ENCODE measurements around the gene NTM.

The NTM gene

GRCh38 chr11:131428853-131429252, 58.4 kb downstream of the NTM start:
- WGBS, 2 donors (ENCODE audit: extremely low coverage in 2 of 2, insufficient read length in 2 of 2, insufficient replicate concordance in 1 of 2): no CpG with 5 or more reads among the region's 5 CpGs
- no peak overlapping the region for H2AK5ac ChIP-seq (ENCODE audit: low read depth, low read length)
- H3K9me3 ChIP-seq (replicated peaks in 1 of 2; ENCODE audit: control insufficient read depth in 2 of 2, insufficient read depth in 1 of 2, low read depth in 1 of 2, low read length in 2 of 2): no peaks in the 10 kb centered on the region

GRCh38 chr11:131430473-131431208, 60.2 kb downstream of the NTM start:
- DNase-seq (ENCODE audit: low spot score): no peak
- Histone ChIP-seq H3K27me3 (ENCODE audit: control insufficient read depth in 3 of 3, insufficient read depth in 3 of 3, low read depth in 1 of 3, low read length in 3 of 3) (no peaks in the 10 kb centered on the region), H3K9ac (ENCODE audit: low read depth, low read length, poor library complexity) (no peak overlapping the region), H2AK5ac (ENCODE audit: low read depth, low read length) (no peak overlapping the region), H3K4me2 (ENCODE audit: insufficient read depth, low read length, poor library complexity, severe bottlenecking) (no peak overlapping the region), H2BK120ac (ENCODE audit: low read depth, low read length) (no peak overlapping the region), H3K4ac (ENCODE audit: low read length) (no peak overlapping the region), H2AFZ (ENCODE audit: low read length) (no peak overlapping the region), H3K36me3 (replicated peaks in 1 of 2; ENCODE audit: control insufficient read depth in 2 of 2, insufficient read depth in 2 of 2, low read length in 2 of 2) (no peaks in the 10 kb centered on the region), H3K18ac (ENCODE audit: low read length) (no peak overlapping the region), H3K79me1 (ENCODE audit: low read depth, low read length) (no peaks in the 10 kb centered on the region), H2BK15ac (ENCODE audit: low read length) (no peak overlapping the region), H3K23ac (ENCODE audit: low read depth, low read length, poor library complexity) (no peak overlapping the region), H3K4me3 (ENCODE audit: low read length in 2 of 2) (no peak overlapping the region), H4K8ac (ENCODE audit: low read depth, low read length) (no peak overlapping the region), H2BK12ac (ENCODE audit: low read length) (no peak overlapping the region), H4K91ac (ENCODE audit: low read depth, low read length, poor library complexity) (no peak overlapping the region), H3K4me1 (ENCODE audit: control insufficient read depth in 2 of 2, insufficient read depth in 1 of 2, low read depth in 1 of 2, low read length in 2 of 2) (no peaks in the 10 kb centered on the region), H3K27ac (replicated peaks; ENCODE audit: low read length) (no peak overlapping the region), H3K9me3 (replicated peaks in 1 of 2; ENCODE audit: control insufficient read depth in 2 of 2, insufficient read depth in 1 of 2, low read depth in 1 of 2, low read length in 2 of 2) (no peaks in the 10 kb centered on the region), H2BK5ac (ENCODE audit: low read length) (no peak overlapping the region), H3K14ac (ENCODE audit: low read length) (no peak overlapping the region)
- WGBS, 2 donors (ENCODE audit: extremely low coverage in 2 of 2, insufficient read length in 2 of 2, insufficient replicate concordance in 1 of 2): no CpG with 5 or more reads among the region's 11 CpGs

More at GRCh38 chr11:131428853-131429252, 58.4 kb downstream of the NTM start:
- Histone ChIP-seq H2BK12ac (ENCODE audit: low read length) (no peak overlapping the region), H3K18ac (ENCODE audit: low read length) (no peak overlapping the region), H3K14ac (ENCODE audit: low read length) (no peak overlapping the region), H3K4me1 (ENCODE audit: control insufficient read depth in 2 of 2, insufficient read depth in 1 of 2, low read depth in 1 of 2, low read length in 2 of 2) (no peaks in the 10 kb centered on the region), H2BK15ac (ENCODE audit: low read length) (no peak overlapping the region), H3K79me1 (ENCODE audit: low read depth, low read length) (no peaks in the 10 kb centered on the region), H3K27ac (replicated peaks; ENCODE audit: low read length) (no peak overlapping the region), H3K4ac (ENCODE audit: low read length) (no peak overlapping the region), H2AFZ (ENCODE audit: low read length) (no peak overlapping the region), H4K8ac (ENCODE audit: low read depth, low read length) (no peak overlapping the region), H2BK120ac (ENCODE audit: low read depth, low read length) (no peak overlapping the region), H3K9ac (ENCODE audit: low read depth, low read length, poor library complexity) (no peak overlapping the region), H2BK5ac (ENCODE audit: low read length) (no peak overlapping the region), H3K27me3 (ENCODE audit: control insufficient read depth in 3 of 3, insufficient read depth in 3 of 3, low read depth in 1 of 3, low read length in 3 of 3) (no peaks in the 10 kb centered on the region), H4K91ac (ENCODE audit: low read depth, low read length, poor library complexity) (no peak overlapping the region), H3K23ac (ENCODE audit: low read depth, low read length, poor library complexity) (no peak overlapping the region), H3K4me3 (ENCODE audit: low read length in 2 of 2) (no peak overlapping the region), H3K36me3 (replicated peaks in 1 of 2; ENCODE audit: control insufficient read depth in 2 of 2, insufficient read depth in 2 of 2, low read length in 2 of 2) (no peaks in the 10 kb centered on the region), H3K4me2 (ENCODE audit: insufficient read depth, low read length, poor library complexity, severe bottlenecking) (no peak overlapping the region)
- no peak for DNase-seq (ENCODE audit: low spot score)

- H3K23ac ChIP-seq (ENCODE audit: low read depth, low read length, poor library complexity): no peak overlapping the region
- H3K9ac ChIP-seq (ENCODE audit: low read depth, low read length, poor library complexity): no peak overlapping the region
- H3K36me3 ChIP-seq (replicated peaks in 1 of 2; ENCODE audit: control insufficient read depth in 2 of 2, insufficient read depth in 2 of 2, low read length in 2 of 2): no peaks in the 10 kb centered on the region
- peaks cover 1% of the 10 kb centered on the region for H3K79me1 ChIP-seq (ENCODE audit: low read depth, low read length)
- no peak for DNase-seq (ENCODE audit: low spot score)
- no peak overlapping the region for H2BK120ac ChIP-seq (ENCODE audit: low read depth, low read length)
- H3K4me2 ChIP-seq (ENCODE audit: insufficient read depth, low read length, poor library complexity, severe bottlenecking): no peak overlapping the region
- H2BK15ac ChIP-seq (ENCODE audit: low read length): no peak overlapping the region
- no peak overlapping the region for H3K4me3 ChIP-seq (ENCODE audit: low read length in 2 of 2)
- no peak overlapping the region for H2AFZ ChIP-seq (ENCODE audit: low read length)
- no peak overlapping the region for H3K14ac ChIP-seq (ENCODE audit: low read length)
- no peaks in the 10 kb centered on the region for H3K4me1 ChIP-seq (ENCODE audit: control insufficient read depth in 2 of 2, insufficient read depth in 1 of 2, low read depth in 1 of 2, low read length in 2 of 2)
- no peak overlapping the region for H2AK5ac ChIP-seq (ENCODE audit: low read depth, low read length)
- H3K18ac ChIP-seq (ENCODE audit: low read length): no peak overlapping the region
- no peak overlapping the region for H4K8ac ChIP-seq (ENCODE audit: low read depth, low read length)
- no CpG with 5 or more reads among the region's 5 CpGs for WGBS, 2 donors (ENCODE audit: extremely low coverage in 2 of 2, insufficient read length in 2 of 2, insufficient replicate concordance in 1 of 2)
- no peaks in the 10 kb centered on the region for H3K9me3 ChIP-seq (replicated peaks in 1 of 2; ENCODE audit: control insufficient read depth in 2 of 2, insufficient read depth in 1 of 2, low read depth in 1 of 2, low read length in 2 of 2)
- no peak overlapping the region for H2BK12ac ChIP-seq (ENCODE audit: low read length)
- no peak overlapping the region for H3K27ac ChIP-seq (replicated peaks; ENCODE audit: low read length)
- no peaks in the 10 kb centered on the region for H3K27me3 ChIP-seq (ENCODE audit: control insufficient read depth in 3 of 3, insufficient read depth in 3 of 3, low read depth in 1 of 3, low read length in 3 of 3)
- no peak overlapping the region for H4K91ac ChIP-seq (ENCODE audit: low read depth, low read length, poor library complexity)
- H3K4ac ChIP-seq (ENCODE audit: low read length): no peak overlapping the region
- no peak overlapping the region for H2BK5ac ChIP-seq (ENCODE audit: low read length)
Observed at GRCh38 chr11:131441051-131441810, 70.8 kb downstream of the NTM start.

GRCh38 chr11:131446590-131447275, 76.3 kb downstream of the NTM start:
- H3K4ac ChIP-seq (ENCODE audit: low read length): no peak overlapping the region
- no peak overlapping the region for H4K8ac ChIP-seq (ENCODE audit: low read depth, low read length)
- H2BK5ac ChIP-seq (ENCODE audit: low read length): no peak overlapping the region
- H4K91ac ChIP-seq (ENCODE audit: low read depth, low read length, poor library complexity): no peak overlapping the region
- H2AFZ ChIP-seq (ENCODE audit: low read length): no peak overlapping the region
- H3K4me1 ChIP-seq (ENCODE audit: control insufficient read depth in 2 of 2, insufficient read depth in 1 of 2, low read depth in 1 of 2, low read length in 2 of 2): no peaks in the 10 kb centered on the region
- H3K4me3 ChIP-seq (ENCODE audit: low read length in 2 of 2): no peak overlapping the region
- H3K23ac ChIP-seq (ENCODE audit: low read depth, low read length, poor library complexity): no peak overlapping the region
- H3K79me1 ChIP-seq (ENCODE audit: low read depth, low read length): no peaks in the 10 kb centered on the region
- H3K9ac ChIP-seq (ENCODE audit: low read depth, low read length, poor library complexity): no peak overlapping the region
- no peak overlapping the region for H3K18ac ChIP-seq (ENCODE audit: low read length)
- no peak overlapping the region for H2BK15ac ChIP-seq (ENCODE audit: low read length)
- H3K4me2 ChIP-seq (ENCODE audit: insufficient read depth, low read length, poor library complexity, severe bottlenecking): no peak overlapping the region
- H2BK120ac ChIP-seq (ENCODE audit: low read depth, low read length): no peak overlapping the region
- no peaks in the 10 kb centered on the region for H3K36me3 ChIP-seq (replicated peaks in 1 of 2; ENCODE audit: control insufficient read depth in 2 of 2, insufficient read depth in 2 of 2, low read length in 2 of 2)
- H3K14ac ChIP-seq (ENCODE audit: low read length): no peak overlapping the region
- no peak overlapping the region for H3K27ac ChIP-seq (replicated peaks; ENCODE audit: low read length)
- H2AK5ac ChIP-seq (ENCODE audit: low read depth, low read length): no peak overlapping the region
- no peak for DNase-seq (ENCODE audit: low spot score)
- H2BK12ac ChIP-seq (ENCODE audit: low read length): no peak overlapping the region
- no CpG with 5 or more reads among the region's 5 CpGs for WGBS, 2 donors (ENCODE audit: extremely low coverage in 2 of 2, insufficient read length in 2 of 2, insufficient replicate concordance in 1 of 2)
- no peaks in the 10 kb centered on the region for H3K27me3 ChIP-seq (ENCODE audit: control insufficient read depth in 3 of 3, insufficient read depth in 3 of 3, low read depth in 1 of 3, low read length in 3 of 3)
- no peaks in the 10 kb centered on the region for H3K9me3 ChIP-seq (replicated peaks in 1 of 2; ENCODE audit: control insufficient read depth in 2 of 2, insufficient read depth in 1 of 2, low read depth in 1 of 2, low read length in 2 of 2)

Data from neuronal stem cell (in vitro differentiated cells).